Lung (tissue), 12 donors: ENCODE measurements around the gene SERPINB6. TPM values are rescaled to one million over a fixed set of nuclear protein-coding genes. Genes with fewer than 3 reads are reported as not detected.

ENCODE experiments used
- ATAC-seq: fragments of 200-7000 bp; cut with Tn5 transposase; one replicate; pipeline ENCODE4 v1.9.1; 2020; ENCODE audit warnings: moderate number of reproducible peaks; ENCODE audit not compliant: insufficient read depth, low FRiP score
- DNase-seq, 3 donors: peaks; one replicate each; pipeline ENCODE4 v3.0.0-alpha.2; 2013 to 2017
- H3K27ac ChIP-seq, 2 donors: one replicate each; pipeline ENCODE4 v1.5.1; 2013; ENCODE audit warnings: mild to moderate bottlenecking in 2 of 2, moderate library complexity in 2 of 2, control low read depth in 1 of 2, inconsistent platforms in 1 of 2, low read depth in 1 of 2, low read length in 1 of 2
- H3K27me3 ChIP-seq, 3 donors: one replicate each; pipeline ENCODE4 v1.5.1; 2013; ENCODE audit warnings: low read length in 2 of 3; ENCODE audit not compliant: control insufficient read depth in 3 of 3, insufficient read depth in 3 of 3
- H3K36me3 ChIP-seq, 4 donors: one replicate each; pipeline ENCODE4 v1.5.1; 2013; ENCODE audit warnings: low read length in 4 of 4, mild to moderate bottlenecking in 1 of 4, moderate library complexity in 1 of 4; ENCODE audit not compliant: control insufficient read depth in 4 of 4, insufficient read depth in 4 of 4
- H3K4me1 ChIP-seq, 5 donors: one replicate each; pipeline ENCODE4 v1.5.1; 2013; ENCODE audit warnings: low read length in 5 of 5, mild to moderate bottlenecking in 2 of 5, moderate library complexity in 1 of 5; ENCODE audit not compliant: control insufficient read depth in 5 of 5, insufficient read depth in 5 of 5
- H3K4me3 ChIP-seq: one replicate; pipeline ENCODE4 v1.5.1; 2013; ENCODE audit warnings: mild to moderate bottlenecking, control low read depth, moderate library complexity
- H3K9ac ChIP-seq, 2 donors: one replicate each; pipeline ENCODE4 v1.5.1; 2013; ENCODE audit warnings: low read length in 2 of 2, control low read depth in 1 of 2; ENCODE audit not compliant: insufficient read depth in 1 of 2
- H3K9me3 ChIP-seq, 4 donors: one replicate each; pipeline ENCODE4 v1.5.1; 2013; ENCODE audit warnings: low read length in 3 of 4, mild to moderate bottlenecking in 1 of 4, moderate library complexity in 1 of 4; ENCODE audit not compliant: control insufficient read depth in 4 of 4, insufficient read depth in 3 of 4
- CTCF ChIP-seq: IDR thresholded peaks from 2 replicates; pipeline ENCODE4 v1.5.1; 2012; ENCODE audit warnings: mild to moderate bottlenecking; ENCODE audit errors: control extremely low read depth, extremely low read depth
- WGBS, 2 donors: extraction: QIAGEN DNeasy Blood & Tissue Kit; methylation state at CpG; one replicate each; pipeline ENCODE4 v1.1.7; 2013; 5-methylcytosine and 5-hydroxymethylcytosine counted together
- polyA plus RNA-seq, 2 donors: library from polyadenylated mRNA; stranded (reverse); fragments of 200-250 nt; gene quantifications; one replicate each; pipeline ENCODE4 v1.2.1, GENCODE V29; 2013
- total RNA-seq, 2 donors: library from RNA; depleted of rRNA in 1 of 2; stranded (reverse); fragments of >200 nt in 1 of 2; gene quantifications; one replicate each; pipeline ENCODE4 v1.2.1, GENCODE V29; 2014 to 2021
- donor health status: control.
- donor health status: control.
- donor health status: Bipolar disorder and iron deficiency.
- donor health status: healthy.
- donor health status: DM: yes; HTN: yes; CAD: no.

The SERPINB6 gene
- total and polyA plus RNA-seq, 4 donors, result 113 to 155 (median 127) TPM

DNA sequence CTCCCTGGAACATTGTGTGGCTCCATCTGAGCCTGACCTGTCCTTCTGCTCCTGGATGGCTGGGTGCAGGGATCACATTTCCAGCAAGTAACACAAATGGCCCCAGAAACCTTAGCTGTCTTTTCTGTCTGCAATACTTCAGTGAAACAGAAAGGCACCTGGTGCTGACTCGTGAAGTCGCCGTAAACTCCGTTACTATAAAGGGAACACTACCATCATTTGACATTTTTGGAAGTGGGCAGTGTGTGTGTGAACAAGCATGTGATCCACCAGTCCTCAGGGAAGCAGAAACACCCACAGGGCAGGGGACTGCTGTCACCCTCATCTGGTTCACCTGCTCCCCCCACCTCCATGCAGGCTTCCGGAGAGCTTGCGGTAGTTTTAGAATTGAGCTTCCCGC, 23.9 kb downstream of the SERPINB6 start:
- Histone ChIP-seq H3K27ac (no peak overlapping the region), H3K27me3 (no peaks in the 10 kb centered on the region), H3K36me3 (peaks cover 5 to 21% (median 10%) of the 10 kb centered on the region in 4 donors), H3K9me3 (no peaks in the 10 kb centered on the region), H3K4me3 (no peak overlapping the region), H3K4me1 (peaks cover 0 to 6% (median 4%) of the 10 kb centered on the region in 5 donors), H3K9ac (no peak overlapping the region)
- DNase-seq (no peak), ATAC-seq (no peak)
- 87 to 95% methylated on average over 7 of the region's 7 CpGs for WGBS, 2 donors
- TF ChIP-seq CTCF, result no peak

DNA sequence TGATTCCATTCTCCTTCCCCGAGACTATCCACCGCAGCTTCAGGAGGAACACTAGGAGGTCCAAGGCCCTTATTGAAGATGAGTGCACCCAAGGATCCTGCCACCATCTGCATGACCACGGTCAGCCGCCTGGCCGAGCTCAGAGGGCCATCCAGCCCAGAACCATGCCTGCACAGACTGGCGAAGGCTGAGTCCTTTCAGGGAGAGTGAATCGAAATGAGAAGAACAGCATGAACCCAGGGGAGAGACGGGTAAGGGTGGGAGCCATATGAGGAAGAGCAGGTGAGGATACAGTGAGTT, 26.3 kb downstream of the SERPINB6 start:
- no peak for DNase-seq
- Histone ChIP-seq H3K27me3 (no peaks in the 10 kb centered on the region), H3K9me3 (no peaks in the 10 kb centered on the region), H3K36me3 (peaks cover 4 to 19% (median 7%) of the 10 kb centered on the region in 4 donors), H3K9ac (no peak overlapping the region), H3K4me1 (peaks cover 0 to 6% (median 4%) of the 10 kb centered on the region in 5 donors), H3K27ac (no peak overlapping the region), H3K4me3 (no peak overlapping the region)
- no peak for ATAC-seq
- 91 to 96% methylated on average over 8 of the region's 8 CpGs for WGBS, 2 donors
- no peak for TF ChIP-seq CTCF

DNA sequence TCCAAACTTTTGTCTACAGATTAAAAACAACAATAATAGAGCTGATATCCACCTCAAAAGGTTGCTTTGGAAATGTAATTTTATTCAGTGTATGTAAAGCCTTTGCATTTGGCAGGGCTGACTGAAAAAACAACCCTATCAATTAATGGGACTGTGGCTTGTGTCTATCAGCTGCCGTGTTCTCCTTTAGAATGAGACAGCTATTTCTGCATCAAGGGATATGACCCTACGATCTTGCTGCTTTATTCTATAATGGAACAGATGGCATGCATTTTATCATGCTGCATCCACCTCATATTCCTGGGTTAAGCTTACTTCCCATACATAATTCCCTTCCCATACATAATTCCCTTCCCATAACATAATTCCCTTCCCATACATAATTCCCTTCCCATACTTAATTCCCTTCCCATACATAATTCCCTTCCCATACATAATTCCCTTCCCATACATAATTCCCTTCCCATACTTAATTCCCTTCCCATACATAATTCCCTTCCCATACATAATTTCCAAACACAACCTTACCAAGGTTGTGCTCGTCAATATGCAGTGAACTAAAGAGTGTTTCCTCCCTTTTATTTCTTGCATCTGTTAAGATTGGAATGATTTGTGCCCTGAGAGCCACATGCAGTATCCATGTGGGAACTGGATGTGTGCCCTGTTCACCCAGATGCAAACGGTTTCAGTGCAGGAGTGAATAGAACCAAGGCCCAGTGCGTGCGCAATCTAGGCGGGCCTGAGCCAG, 26.8 kb downstream of the SERPINB6 start:
- DNase-seq, result no peak
- Histone ChIP-seq H3K9me3 (no peaks in the 10 kb centered on the region), H3K27ac (no peak overlapping the region), H3K4me3 (no peak overlapping the region), H3K27me3 (no peaks in the 10 kb centered on the region), H3K36me3 (peaks cover 4 to 17% (median 7%) of the 10 kb centered on the region in 4 donors), H3K4me1 (peaks cover 0 to 6% (median 4%) of the 10 kb centered on the region in 5 donors), H3K9ac (no peak overlapping the region)
- TF ChIP-seq CTCF, result no peak
- ATAC-seq, result no peak
- WGBS, 2 donors, result 76 to 85% methylated on average over 7 of the region's 7 CpGs

- Histone ChIP-seq H3K9ac (no peak overlapping the region), H3K27me3 (no peaks in the 10 kb centered on the region), H3K36me3 (peaks cover 2 to 15% (median 5%) of the 10 kb centered on the region in 4 donors), H3K4me1 (peaks cover 0 to 6% (median 4%) of the 10 kb centered on the region in 5 donors), H3K27ac (peak overlapping the region in 1 of 2 donors; percentile 45), H3K9me3 (no peaks in the 10 kb centered on the region), H3K4me3 (no peak overlapping the region)
- ATAC-seq (no peak), DNase-seq (no peak)
- 52 to 75% methylated on average over 5 of the region's 5 CpGs for WGBS, 2 donors
- no peak for TF ChIP-seq CTCF
Measured at GRCh38 chr6:2943564-2943955, 27.8 kb downstream of the SERPINB6 start.
